Common myeloid progenitor, CD34-positive (primary cell): Measurements from ENCODE around the gene EIF4ENIF1.

ENCODE experiments used
- CTCF ChIA-PET: fragments of 350-600 bp; sonication (Branson Sonifier 250); formaldehyde crosslinking; loops from one replicate; lab custom pipeline; 2021; ENCODE audit warnings: antibody characterized with exemption; lab: Charles Lee
- POLR2A ChIA-PET: fragments of 350-600 bp; sonication (Branson Sonifier 250); formaldehyde crosslinking; loops from one replicate; lab custom pipeline; 2021; ENCODE audit warnings: antibody characterized with exemption; lab: Charles Lee
- DNase-seq, 3 donors: peaks; one replicate each; pipeline versions ENCODE4 v3.0.0 to v3.0.0-alpha.2; 2013
- H3K27ac ChIP-seq, 2 experiments: 1 replicate in 1 of 2; 2 replicates in 1 of 2; pipeline ENCODE4 v1.7.0; 2013; ENCODE audit warnings: inconsistent platforms in 2 of 2, low read length in 2 of 2, mild to moderate bottlenecking in 2 of 2, low read depth in 1 of 2, moderate library complexity in 1 of 2; ENCODE audit not compliant: severe bottlenecking in 2 of 2, insufficient read depth in 1 of 2, poor library complexity in 1 of 2
- H3K27me3 ChIP-seq, 5 experiments: replicated peaks in 2 of 5; 1 replicate in 3 of 5; 2 replicates in 2 of 5; pipeline versions ENCODE4 v1.6.1 to v1.7.0; 2013; ENCODE audit warnings: low read length in 4 of 5, mild to moderate bottlenecking in 2 of 5, moderate library complexity in 2 of 5, inconsistent platforms in 1 of 5; ENCODE audit not compliant: insufficient read depth in 5 of 5, control insufficient read depth in 4 of 5
- H3K36me3 ChIP-seq, 4 experiments: 1 replicate in 2 of 4; 2 replicates in 2 of 4; pipeline versions ENCODE4 v1.6.1 to v1.7.0; 2013; ENCODE audit warnings: low read length in 3 of 4, control low read depth in 1 of 4, mild to moderate bottlenecking in 1 of 4; ENCODE audit not compliant: control insufficient read depth in 4 of 4, insufficient read depth in 4 of 4
- H3K4me1 ChIP-seq, 4 experiments: 1 replicate in 3 of 4; 2 replicates in 1 of 4; pipeline versions ENCODE4 v1.6.1 to v1.7.1; 2013; ENCODE audit warnings: low read length in 3 of 4, mild to moderate bottlenecking in 3 of 4, control low read depth in 1 of 4, inconsistent platforms in 1 of 4, moderate library complexity in 1 of 4; ENCODE audit not compliant: control insufficient read depth in 4 of 4, insufficient read depth in 4 of 4; ENCODE audit errors: control extremely low read depth in 1 of 4
- H3K4me3 ChIP-seq, 7 experiments: 1 replicate in 4 of 7; 2 replicates in 3 of 7; pipeline versions ENCODE4 v1.5.1 to v1.7.0; 2013; ENCODE audit warnings: mild to moderate bottlenecking in 7 of 7, low read length in 6 of 7, moderate library complexity in 6 of 7, inconsistent platforms in 2 of 7, low read depth in 2 of 7, control low read depth in 1 of 7; ENCODE audit not compliant: insufficient read depth in 4 of 7, control insufficient read depth in 1 of 7; ENCODE audit errors: extremely low read depth in 1 of 7
- H3K9me3 ChIP-seq, 5 experiments: 1 replicate in 4 of 5; 2 replicates in 1 of 5; pipeline versions ENCODE4 v1.6.1 to v1.7.1; 2013; ENCODE audit warnings: low read length in 4 of 5, mild to moderate bottlenecking in 2 of 5, inconsistent platforms in 1 of 5, low read depth in 1 of 5, moderate library complexity in 1 of 5; ENCODE audit not compliant: control insufficient read depth in 4 of 5, insufficient read depth in 2 of 5; ENCODE audit errors: control extremely low read depth in 1 of 5
- WGBS: methylation state at CpG from one replicate; pipeline ENCODE4 v1.1.5; 2013; ENCODE audit not compliant: insufficient coverage; 5-methylcytosine and 5-hydroxymethylcytosine counted together

Gene EIF4ENIF1

GRCh38 chr22:31394326-31394725 is 95.3 kb downstream of the EIF4ENIF1 start:
- ChIA-PET CTCF (no interaction called here), POLR2A (no interaction called here)
- Histone ChIP-seq H3K4me3 (no peak overlapping the region), H3K27ac (no peak overlapping the region), H3K4me1 (peaks cover 0 to 9% (median 4%) of the 10 kb centered on the region in 4 experiments), H3K27me3 (no peaks in the 10 kb centered on the region), H3K9me3 (no peaks in the 10 kb centered on the region), H3K36me3 (no peaks in the 10 kb centered on the region)
- DNase-seq = no peak
- WGBS = 100% methylated on average over 2 of the region's 3 CpGs

GRCh38 chr22:31393893-31394292 is 95.7 kb downstream of the EIF4ENIF1 start:
- Histone ChIP-seq H3K27me3 (no peaks in the 10 kb centered on the region), H3K36me3 (no peaks in the 10 kb centered on the region), H3K4me1 (peaks cover 0 to 6% (median 3%) of the 10 kb centered on the region in 4 experiments), H3K9me3 (no peaks in the 10 kb centered on the region), H3K4me3 (no peak overlapping the region), H3K27ac (no peak overlapping the region)
- ChIA-PET POLR2A (no interaction called here), CTCF (no interaction called here)
- WGBS = 100% methylated on average over 2 of the region's 2 CpGs
- peak in 2 of 3 donors; percentile 15 to 16 for DNase-seq
